WERI-Rb-1 (cell line): ENCODE data around the gene MCTP1.

ENCODE experiments used
- DNase-seq: peaks from one replicate; pipeline ENCODE4 v3.0.0-alpha.2; 2020
- H3K27ac ChIP-seq: fragments of 250-450 bp; sonication (Bioruptor Pico); 2 replicates; pipeline ENCODE4 v1.5.1; 2020; ENCODE audit warnings: mild to moderate bottlenecking, moderate library complexity
- H3K27me3 ChIP-seq: fragments of 250-450 bp; sonication (Bioruptor Pico); 2 replicates; pipeline ENCODE4 v1.5.1; 2021; ENCODE audit warnings: mild to moderate bottlenecking, low read depth, moderate library complexity; ENCODE audit not compliant: insufficient read depth, severe bottlenecking
- H3K36me3 ChIP-seq: fragments of 250-450 bp; sonication (Bioruptor Pico); 2 replicates; pipeline ENCODE4 v1.5.1; 2020; ENCODE audit warnings: mild to moderate bottlenecking, moderate library complexity
- H3K4me3 ChIP-seq: 2 replicates; pipeline ENCODE4 v1.5.1; 2011; ENCODE audit warnings: low read depth, mild to moderate bottlenecking, control low read depth, low read length
- H3K9me3 ChIP-seq: fragments of 250-450 bp; sonication (Bioruptor Pico); 2 replicates; pipeline ENCODE4 v1.5.1; 2021; ENCODE audit warnings: mild to moderate bottlenecking, moderate library complexity; ENCODE audit not compliant: severe bottlenecking
- TF ChIP-seq, protein P1 (sequence below): IDR thresholded peaks from 2 replicates; pipeline ENCODE4 v1.5.1; 2011; ENCODE audit warnings: low read depth, mild to moderate bottlenecking, control low read depth, inconsistent platforms, low read length

The MCTP1 gene

GRCh38 chr5:94855543-94855942, 429.4 kb downstream of the MCTP1 start:
- H3K27me3 ChIP-seq = no peaks in the 10 kb centered on the region
- TF ChIP-seq, protein P1, sequence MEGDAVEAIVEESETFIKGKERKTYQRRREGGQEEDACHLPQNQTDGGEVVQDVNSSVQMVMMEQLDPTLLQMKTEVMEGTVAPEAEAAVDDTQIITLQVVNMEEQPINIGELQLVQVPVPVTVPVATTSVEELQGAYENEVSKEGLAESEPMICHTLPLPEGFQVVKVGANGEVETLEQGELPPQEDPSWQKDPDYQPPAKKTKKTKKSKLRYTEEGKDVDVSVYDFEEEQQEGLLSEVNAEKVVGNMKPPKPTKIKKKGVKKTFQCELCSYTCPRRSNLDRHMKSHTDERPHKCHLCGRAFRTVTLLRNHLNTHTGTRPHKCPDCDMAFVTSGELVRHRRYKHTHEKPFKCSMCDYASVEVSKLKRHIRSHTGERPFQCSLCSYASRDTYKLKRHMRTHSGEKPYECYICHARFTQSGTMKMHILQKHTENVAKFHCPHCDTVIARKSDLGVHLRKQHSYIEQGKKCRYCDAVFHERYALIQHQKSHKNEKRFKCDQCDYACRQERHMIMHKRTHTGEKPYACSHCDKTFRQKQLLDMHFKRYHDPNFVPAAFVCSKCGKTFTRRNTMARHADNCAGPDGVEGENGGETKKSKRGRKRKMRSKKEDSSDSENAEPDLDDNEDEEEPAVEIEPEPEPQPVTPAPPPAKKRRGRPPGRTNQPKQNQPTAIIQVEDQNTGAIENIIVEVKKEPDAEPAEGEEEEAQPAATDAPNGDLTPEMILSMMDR = no peak
- H3K36me3 ChIP-seq = no peaks in the 10 kb centered on the region
- H3K27ac ChIP-seq = no peak overlapping the region
- H3K9me3 ChIP-seq = no peaks in the 10 kb centered on the region
- H3K4me3 ChIP-seq = no peak overlapping the region
- DNase-seq = no peak

GRCh38 chr5:94853120-94853519, 431.8 kb downstream of the MCTP1 start:
- TF ChIP-seq, protein P1 = no peak
- no peak for DNase-seq
- Histone ChIP-seq H3K36me3 (no peaks in the 10 kb centered on the region), H3K4me3 (no peak overlapping the region), H3K27ac (no peak overlapping the region), H3K9me3 (no peaks in the 10 kb centered on the region), H3K27me3 (no peaks in the 10 kb centered on the region)

- Histone ChIP-seq H3K9me3 (no peaks in the 10 kb centered on the region), H3K27ac (no peak overlapping the region), H3K27me3 (no peaks in the 10 kb centered on the region), H3K36me3 (no peaks in the 10 kb centered on the region), H3K4me3 (no peak overlapping the region)
- TF ChIP-seq, protein P1 = no peak
- no peak for DNase-seq
Observed at GRCh38 chr5:94850960-94851359, 433.9 kb downstream of the MCTP1 start.

DNA sequence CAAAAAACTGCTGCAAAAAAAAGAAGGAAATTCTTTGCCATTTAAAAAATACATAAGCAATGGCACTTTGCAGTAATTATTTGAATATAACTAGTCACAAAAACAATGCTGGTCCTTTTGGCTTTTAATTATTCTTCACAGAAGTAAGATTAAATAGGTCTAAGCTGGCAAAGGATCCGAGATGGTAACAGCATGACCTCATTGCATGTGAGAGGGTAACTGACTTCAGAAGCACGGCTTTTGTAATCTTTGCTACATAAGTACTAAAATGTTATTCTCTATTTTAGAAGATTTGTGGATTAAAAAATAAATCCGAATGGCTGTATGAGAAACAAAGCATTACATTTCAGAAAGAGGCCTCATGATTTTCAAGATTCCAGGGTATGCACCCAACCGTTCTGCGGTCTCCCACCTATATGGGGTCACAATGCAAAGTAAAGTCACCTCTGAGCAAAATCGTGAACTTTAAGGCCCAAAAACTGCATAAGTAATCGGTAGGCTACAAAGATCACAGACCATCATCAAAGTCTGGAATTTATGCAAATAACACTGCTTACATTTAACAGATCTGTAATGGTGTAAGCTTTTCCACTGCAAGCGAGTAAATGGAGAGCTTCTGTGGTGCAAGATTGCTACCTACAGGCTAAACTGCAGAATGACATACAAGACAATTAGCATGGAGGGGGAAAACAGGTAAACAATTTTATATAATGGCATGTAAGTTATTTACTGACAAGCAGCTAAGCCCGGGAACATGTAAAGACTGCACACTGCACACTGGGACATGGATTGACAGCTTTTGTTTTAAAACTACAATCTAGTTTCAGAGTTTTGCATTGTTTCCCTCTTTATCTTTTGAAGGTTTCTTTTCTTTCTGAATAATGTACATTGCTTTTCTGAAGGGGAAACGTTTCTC, 434.8 kb downstream of the MCTP1 start:
- peak overlapping the region; percentile 26 for H3K4me3 ChIP-seq
- no peak overlapping the region; the same call in 1 of the 2 replicates for H3K27ac ChIP-seq

GRCh38 chr5:94849324-94849723, 435.6 kb downstream of the MCTP1 start:
- Histone ChIP-seq H3K36me3 (no peaks in the 10 kb centered on the region), H3K4me3 (no peak overlapping the region), H3K27me3 (no peaks in the 10 kb centered on the region), H3K27ac (no peak overlapping the region), H3K9me3 (no peaks in the 10 kb centered on the region)
- TF ChIP-seq, protein P1 = no peak
- no peak for DNase-seq

More for the DNA sequence above, 434.8 kb downstream of the MCTP1 start:
- no peaks in the 10 kb centered on the region for H3K36me3 ChIP-seq
- H3K27me3 ChIP-seq = no peaks in the 10 kb centered on the region
- TF ChIP-seq, protein P1 = peak; percentile 65
- peak; percentile 43 for DNase-seq
- H3K9me3 ChIP-seq = no peaks in the 10 kb centered on the region

DNA sequence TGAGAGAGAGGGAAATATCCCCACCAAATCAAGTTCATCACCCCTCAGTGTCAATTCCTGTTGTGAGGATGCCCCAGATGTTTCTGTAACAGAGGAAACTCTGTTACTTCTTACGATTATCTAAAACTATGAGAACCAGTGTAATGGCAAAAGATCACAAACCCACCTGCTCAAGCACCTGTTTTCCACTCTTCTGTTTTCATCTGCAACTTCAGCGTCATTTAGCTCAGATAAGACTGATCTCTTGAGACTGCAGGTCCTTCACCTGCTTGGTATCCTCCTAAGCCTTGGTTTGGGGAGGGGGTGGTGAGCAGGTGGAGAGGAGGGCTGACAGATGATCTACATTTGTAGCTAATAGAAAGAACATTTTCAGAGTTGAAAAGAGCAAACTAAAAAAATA, 437.2 kb downstream of the MCTP1 start:
- no peaks in the 10 kb centered on the region for H3K36me3 ChIP-seq
- TF ChIP-seq, protein P1 = no peak
- no peak overlapping the region for H3K4me3 ChIP-seq
- H3K27ac ChIP-seq = no peak overlapping the region
- no peaks in the 10 kb centered on the region for H3K9me3 ChIP-seq
- H3K27me3 ChIP-seq = no peaks in the 10 kb centered on the region
- DNase-seq = no peak
